Measurements from ENCODE around the gene ALPP.
"Not testable (repeated sequence)": the region's sequence is repeated elsewhere in the genome, so short reads cannot be mapped to it uniquely, and the experiment has no call there.

ALPP gene

DNA sequence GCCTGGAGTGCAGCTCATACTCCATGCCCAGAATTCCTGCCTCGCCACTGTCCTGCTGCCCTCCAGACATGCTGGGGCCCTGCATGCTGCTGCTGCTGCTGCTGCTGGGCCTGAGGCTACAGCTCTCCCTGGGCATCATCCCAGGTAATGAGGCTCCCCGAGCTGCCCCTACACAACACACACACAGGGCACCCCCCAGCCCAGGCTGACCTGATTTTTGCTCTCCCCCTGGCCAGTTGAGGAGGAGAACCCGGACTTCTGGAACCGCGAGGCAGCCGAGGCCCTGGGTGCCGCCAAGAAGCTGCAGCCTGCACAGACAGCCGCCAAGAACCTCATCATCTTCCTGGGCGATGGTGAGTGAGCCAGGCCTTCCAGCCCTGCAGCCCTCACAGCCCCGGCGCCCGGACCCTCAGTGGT, at the start of gene ALPP:
TSS of gene ALPP (plus strand) at position 17 of the 417 bp plus-strand sequence. CDS start at position 69, 52 bp downstream.
- DNase-seq: not testable (repeated sequence)

DNA sequence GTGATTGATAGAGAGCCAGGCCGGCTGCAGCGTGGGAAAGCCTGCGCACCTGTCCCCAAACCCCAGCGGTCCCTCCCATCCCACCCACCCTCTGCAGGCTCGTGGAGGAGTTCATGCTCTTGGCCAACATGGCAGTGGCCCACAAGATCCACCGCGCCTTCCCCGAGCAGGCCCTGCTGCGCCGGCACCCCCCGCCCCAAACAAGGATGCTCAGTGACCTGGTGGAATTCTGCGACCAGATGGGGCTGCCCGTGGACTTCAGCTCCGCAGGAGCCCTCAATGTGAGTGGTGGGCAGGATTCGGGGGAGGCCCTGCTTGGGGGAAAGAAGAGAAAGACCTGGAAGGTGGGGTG, 48.9 kb upstream of the ALPP start:
- DNase-seq: no peak

DNA sequence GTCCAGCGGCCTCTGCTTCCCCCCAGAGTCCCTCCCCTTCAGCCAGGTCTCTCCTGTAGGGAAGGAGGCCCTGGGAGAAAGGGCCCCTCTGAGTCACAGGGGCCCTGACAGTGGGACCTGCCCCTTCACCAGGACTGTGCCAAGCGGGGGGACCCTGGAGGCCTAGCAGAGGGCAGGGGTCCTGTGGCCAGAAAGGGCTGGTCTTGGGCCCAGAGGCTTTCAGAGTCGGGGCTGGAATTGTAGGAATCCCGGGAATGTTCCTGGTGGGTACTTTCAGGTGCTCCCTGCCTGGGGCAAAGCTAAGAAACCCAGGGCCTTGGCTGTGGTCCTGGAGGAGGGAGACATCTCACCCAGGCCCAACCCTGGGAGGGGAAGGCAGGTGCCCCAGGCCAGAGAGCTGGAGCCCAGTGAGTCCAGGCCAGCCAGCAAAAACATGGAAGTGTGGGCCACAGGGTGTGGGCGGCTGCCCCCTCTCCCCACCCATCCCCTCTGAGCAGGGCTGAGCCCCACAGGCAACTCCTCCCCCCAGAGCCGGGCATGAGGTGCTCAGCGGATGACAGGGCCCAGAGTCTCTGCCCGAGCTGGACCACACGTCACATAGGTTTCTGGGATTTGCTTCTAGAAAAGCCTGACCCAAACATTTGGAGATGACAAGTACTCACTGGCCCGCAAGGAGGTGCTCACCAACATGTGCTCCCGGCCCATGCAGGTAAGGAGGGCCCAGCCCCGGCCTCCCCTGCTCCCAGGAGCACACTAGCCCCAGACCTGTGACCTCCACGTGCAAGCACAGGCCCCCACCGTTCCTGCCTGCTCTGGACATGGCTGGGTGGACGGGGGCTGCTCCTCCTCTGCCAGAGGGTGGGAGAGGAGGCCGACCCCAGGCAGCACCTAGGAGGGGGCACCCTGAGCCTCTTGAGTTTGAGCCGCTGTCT, 48.2 kb upstream of the ALPP start:
- no peak for DNase-seq

DNA sequence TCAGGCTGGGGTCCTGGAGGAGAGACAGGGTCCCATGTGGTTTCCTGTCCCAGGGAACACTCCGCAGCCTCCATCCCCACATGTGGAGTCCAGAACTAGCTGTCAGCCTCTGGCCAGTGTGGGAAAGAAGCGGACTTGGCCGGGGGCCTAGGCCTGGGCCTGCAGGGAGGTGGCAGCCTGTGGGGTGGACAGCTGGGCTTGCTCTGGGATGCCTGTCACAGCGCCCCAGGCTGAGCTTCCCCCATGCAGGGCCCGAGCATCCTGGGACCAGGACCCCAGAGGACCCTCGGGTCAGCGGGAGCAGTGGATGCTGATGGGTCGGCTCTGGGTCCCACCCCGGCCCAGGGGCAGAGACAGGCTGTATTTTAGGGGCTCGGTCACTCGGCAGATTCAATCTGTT, 47.5 kb upstream of the ALPP start:
- DNase-seq: not testable (repeated sequence)

DNA sequence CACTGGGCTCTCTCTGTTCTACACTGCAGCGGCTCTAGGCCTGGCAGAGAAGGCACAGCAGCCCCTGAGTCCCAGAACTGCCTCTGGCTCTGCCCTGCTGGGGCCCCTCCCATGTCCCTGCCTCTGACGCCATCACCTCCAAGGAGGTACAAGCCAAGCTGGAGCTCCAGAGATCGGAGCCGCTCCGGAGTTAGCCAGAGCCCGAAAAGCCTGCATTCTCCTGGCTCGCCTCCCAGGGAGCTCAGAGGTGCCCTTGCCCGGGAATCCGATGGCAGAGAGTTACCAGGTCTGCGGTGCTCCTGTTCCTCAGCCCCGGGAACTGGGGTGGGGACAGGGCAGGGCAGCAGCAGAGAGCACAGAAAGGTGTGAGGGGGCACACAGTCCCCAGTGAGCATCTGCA, 46.9 kb upstream of the ALPP start:
- not testable (repeated sequence) for DNase-seq

DNA sequence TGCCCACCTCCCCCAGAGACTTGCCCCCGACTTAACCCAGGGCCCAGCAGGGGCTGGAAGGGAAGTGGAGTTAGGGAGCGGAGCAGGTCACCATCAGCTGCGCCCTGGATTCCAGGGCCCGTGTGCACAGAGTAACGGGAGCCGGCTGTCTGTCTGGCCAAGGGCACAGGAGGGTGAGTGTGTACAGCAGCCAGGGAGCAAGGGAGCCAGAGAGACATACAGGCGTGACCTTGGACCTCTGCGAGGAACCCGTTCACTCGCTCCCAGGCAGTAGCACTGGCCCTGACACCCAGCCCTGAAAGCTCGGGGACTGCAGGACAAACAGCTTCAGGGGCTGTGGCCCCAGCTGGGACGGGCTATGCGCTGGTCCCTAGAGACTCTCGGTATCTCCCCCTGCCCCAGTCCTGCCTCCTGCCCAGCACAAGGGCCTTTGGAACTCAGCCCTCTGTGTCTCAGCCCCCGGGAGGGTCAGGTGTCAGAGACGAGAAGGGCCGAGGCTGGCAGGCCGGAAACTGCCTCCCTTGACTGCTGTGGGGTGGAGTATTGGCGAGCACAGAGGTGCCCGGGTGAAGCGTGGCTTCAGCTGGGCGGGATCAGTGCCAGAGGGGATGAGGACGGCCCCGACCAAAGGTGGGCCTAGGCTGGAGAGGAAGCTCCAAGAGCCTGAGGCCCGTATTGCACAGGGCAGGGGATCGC, 46.2 kb upstream of the ALPP start:
- not testable (repeated sequence) for DNase-seq

DNA sequence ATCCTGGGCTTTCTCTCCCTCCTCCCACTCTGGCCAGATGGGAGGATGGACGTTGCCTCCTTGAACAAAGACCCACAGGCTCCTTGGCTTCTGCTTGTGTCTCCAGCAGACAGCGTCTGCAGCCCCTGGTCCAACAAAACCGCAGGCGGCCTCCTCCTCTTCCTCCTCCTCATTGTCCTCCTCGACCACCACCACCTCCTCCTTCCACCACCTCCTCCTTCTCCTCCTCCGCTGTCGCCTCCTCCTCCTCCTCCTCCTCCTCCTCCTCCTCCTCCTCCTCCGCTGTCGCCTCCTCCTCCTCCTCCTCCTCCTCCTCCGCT, 45.7 kb upstream of the ALPP start:
- no peak for DNase-seq

DNA sequence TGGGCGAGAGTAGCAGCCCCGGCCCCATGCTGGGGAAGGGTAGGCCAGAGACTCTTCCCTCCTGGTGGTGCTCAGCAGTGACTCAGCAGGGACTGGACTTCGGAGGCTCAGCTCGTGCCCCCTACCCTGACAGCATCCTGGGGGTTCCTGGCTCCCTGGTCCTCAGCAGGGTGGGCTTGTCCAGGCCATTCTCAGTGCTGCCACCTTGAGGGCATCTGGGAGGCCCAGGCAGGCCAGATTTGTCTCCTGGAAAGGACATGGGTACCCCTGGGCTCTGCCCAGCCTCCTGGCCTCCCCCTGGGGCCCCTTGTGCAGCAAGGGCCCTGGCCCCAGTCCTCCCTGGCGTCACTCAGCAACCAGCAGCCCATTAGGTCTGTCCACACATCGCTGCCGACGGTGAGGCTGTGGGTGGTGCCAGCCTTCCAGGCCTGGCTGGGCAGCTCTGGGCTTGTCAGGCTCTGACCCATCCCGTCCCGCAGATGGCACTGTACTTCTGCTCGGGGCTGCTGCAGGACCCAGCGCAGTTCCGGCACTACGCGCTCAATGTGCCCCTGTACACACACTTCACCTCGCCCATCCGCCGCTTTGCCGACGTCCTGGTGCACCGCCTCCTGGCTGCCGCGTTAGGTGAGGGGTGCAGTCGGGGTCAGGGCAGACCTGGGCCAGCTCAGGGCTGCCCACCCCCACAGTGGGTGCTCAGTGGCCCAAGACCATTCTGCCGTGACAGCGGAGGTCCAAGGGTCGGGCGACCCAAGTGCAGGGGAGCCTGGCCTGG, 45.0 kb upstream of the ALPP start:
- no peak for DNase-seq

DNA sequence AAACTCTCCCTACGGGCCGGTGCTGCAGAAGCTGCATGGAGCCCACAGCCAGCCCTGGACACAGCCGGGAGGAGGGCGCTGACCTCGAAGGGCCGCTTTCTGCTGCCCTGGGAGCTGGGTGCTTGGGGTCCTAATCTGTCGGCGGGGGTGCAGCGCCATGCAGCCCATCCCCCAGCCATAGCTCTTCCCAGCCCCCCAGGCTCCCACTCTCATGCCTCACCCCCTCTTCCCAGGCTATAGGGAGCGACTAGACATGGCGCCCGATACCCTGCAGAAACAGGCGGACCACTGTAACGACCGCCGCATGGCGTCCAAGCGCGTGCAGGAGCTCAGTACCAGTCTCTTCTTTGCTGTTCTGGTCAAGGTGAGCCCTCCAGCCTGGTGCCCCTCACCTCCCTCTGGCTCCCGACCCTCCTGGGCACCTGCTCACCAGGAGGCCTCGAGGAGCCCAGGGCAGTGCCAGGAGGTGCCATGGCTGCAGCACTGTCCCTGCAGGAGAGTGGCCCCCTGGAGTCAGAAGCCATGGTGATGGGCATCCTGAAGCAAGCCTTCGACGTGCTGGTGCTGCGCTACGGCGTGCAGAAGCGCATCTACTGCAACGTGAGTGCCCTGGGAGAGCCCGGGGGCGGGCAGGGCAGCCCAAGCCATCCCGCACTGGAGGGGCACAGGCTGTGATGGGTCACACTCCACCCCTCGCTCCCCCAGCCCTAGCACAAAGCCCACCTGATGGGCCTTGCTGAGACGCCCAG, 44.2 kb upstream of the ALPP start:
- not testable (repeated sequence) for DNase-seq

DNA sequence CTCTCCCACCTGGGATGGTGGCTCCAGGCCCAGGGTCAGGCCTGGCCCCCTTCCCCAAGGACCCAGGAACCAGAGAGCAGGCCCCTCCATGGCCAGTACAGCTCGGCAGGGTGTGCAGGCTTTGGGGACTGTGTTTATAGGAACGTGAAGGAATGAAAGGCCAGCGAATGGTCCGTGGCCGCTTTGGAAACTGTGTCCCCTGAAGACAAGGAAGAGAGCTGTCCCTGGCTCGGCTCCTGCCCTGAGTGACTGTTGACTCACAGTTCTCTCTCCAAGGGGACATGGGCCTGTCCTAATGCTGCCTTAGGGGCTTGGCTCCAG, 43.7 kb upstream of the ALPP start:
- not testable (repeated sequence) for DNase-seq

DNA sequence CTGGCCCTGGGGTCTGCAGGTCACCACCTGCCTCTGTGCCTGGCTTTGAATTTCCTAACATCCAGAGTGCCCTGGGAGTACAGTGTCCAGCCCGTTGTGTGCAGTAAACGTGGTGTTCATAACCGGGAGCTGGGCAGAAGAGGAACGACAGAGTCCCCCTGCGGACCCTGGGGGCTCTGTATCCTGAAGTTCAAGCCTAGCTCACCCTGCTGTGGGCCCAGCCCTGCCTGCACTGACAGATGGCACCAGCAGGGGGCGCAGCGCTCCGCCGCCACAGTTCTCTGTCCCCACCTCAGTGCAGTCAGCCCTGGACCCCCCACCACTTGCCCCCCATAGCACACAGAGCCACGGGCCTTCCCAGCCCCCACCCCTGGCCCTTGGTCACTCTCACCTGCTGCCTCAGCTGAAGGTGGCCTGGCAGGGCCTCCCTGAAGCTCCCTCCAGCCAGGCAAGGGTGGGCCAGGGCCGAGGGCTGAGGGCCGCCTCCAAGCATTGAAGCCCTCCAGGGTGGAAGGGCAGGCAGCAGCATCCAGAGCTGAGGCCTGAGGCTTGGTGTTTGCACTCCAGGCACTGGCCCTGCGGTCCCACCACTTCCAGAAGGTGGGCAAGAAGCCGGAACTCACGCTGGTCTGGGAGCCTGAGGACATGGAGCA, 43.2 kb upstream of the ALPP start:
- DNase-seq: not testable (repeated sequence)

DNA sequence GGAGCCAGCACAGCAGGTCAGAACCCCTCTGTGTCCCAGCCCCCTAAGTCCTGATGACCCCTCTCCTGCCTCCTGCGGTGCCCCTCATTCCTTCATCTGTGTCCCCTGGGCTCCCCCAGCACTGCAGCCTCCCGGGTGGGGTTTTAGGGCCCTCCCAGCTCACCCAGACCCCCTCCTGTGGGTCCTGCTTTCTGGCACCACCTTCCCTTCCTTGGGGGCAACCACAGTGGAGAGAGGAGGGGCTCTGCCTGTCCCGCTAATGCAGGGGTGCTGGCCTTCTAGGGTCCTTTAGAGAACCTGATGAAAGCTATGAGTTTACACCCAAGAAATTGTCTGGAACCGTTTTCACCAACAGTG, 42.7 kb upstream of the ALPP start:
- no peak for DNase-seq

DNA sequence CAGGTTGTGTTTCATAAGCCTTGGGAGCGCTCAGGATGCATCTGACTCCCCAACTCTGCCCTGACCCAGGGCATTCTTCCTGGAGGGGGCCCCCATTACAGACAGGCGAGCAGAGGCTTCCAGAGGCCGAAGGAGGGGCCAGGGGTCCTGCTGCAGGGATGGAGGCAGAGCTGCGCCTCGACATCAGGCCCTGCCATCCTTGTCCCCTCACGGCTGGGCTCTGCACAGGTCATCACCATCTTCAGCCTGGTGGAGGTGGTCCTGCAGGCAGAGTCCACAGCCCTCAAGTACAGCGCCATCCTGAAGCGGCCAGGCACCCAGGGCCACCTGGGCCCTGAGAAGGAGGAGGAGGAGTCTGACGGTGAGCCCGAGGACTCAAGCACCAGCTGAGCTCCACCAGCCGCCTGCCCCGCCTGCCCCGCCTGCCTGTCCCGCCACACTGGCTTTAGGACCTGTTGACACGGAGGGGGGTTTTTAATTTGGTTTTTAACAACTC, 42.3 kb upstream of the ALPP start:
- DNase-seq: no peak

DNA sequence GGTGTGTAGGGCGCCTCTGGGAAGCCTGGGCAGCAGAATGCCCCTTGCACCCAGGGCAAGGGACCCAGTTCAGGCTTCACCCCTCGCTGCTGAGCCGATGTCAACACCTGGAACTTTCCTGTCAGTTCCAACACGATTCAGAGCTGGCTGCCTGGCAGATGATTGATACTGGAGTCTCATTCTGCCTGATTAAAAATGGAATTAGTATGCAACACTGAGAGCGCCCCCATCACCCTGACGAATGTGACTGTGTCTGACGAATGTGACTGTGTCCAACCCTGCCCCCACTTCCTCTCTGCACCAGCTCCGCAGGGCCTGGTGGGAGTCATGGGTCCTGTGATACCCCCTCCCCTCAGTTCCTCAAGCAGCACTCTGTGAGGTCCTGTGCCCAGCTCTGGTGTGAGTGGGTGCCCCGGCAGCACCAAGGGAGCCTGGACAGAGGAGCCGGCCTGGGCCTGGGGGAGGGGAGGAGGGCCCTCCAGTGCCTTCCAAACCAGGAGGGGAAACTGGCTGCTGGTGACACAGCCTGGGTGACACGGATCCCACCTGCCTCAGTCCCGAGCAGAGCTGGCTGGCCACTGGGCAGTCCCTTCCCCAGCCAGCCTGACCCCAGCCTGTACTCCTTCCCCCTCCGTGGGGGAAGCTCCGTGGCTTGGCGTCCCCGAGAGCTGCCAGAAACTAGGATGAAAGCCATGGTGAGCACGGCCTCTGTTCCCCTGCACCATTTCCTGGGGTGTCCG, 41.4 kb upstream of the ALPP start:
- DNase-seq: no peak

DNA sequence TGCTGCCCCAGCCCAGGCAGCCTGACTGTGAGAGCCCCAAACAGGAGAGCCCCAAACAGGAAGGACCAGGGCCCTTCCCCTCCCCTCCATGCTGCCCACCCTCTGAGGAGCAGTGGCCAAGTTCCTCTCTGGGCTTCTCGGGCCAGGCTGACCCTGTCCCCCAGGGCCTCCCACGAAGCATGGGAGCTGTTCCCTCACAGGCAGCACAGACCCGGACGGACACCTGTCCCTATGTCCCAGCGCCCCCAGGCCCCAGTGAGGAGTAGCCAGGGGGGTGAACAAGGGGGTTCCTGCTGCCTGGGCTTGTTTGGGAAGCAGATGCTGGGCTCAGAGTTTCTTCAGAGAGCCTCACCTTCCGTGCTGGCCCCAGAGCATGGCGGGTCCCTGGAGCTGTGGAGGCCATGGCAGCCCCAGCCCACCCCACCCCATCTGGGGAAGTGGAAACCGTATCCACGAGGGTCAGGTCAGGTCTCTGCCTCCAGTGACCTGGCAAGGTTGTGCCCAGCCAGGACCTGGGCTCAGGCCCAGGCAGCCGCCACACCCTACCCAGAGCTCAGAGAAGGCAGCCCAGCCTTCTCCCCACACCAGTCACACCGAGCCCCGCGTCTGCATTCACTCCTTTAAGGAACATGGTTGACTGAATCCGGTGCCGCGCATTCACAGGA, 40.3 kb upstream of the ALPP start:
- DNase-seq: not testable (repeated sequence)

DNA sequence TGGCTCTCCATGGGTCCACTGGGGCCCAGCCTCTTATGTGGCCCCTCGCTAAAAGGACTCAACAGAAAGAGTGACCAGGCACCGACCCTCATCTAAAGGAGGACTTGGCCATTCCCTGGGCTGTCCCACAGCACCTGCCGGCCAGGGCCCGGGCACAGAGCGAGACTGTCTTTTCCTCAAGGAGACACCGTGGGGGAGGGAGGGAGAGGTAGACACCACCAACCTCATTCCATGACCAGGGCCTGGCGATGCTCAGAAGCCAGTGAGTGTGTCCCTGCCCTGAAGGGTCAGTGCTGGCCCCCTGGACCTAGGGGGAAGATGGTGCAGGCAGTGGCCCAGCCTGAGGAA, 39.8 kb upstream of the ALPP start:
- no peak for DNase-seq

DNA sequence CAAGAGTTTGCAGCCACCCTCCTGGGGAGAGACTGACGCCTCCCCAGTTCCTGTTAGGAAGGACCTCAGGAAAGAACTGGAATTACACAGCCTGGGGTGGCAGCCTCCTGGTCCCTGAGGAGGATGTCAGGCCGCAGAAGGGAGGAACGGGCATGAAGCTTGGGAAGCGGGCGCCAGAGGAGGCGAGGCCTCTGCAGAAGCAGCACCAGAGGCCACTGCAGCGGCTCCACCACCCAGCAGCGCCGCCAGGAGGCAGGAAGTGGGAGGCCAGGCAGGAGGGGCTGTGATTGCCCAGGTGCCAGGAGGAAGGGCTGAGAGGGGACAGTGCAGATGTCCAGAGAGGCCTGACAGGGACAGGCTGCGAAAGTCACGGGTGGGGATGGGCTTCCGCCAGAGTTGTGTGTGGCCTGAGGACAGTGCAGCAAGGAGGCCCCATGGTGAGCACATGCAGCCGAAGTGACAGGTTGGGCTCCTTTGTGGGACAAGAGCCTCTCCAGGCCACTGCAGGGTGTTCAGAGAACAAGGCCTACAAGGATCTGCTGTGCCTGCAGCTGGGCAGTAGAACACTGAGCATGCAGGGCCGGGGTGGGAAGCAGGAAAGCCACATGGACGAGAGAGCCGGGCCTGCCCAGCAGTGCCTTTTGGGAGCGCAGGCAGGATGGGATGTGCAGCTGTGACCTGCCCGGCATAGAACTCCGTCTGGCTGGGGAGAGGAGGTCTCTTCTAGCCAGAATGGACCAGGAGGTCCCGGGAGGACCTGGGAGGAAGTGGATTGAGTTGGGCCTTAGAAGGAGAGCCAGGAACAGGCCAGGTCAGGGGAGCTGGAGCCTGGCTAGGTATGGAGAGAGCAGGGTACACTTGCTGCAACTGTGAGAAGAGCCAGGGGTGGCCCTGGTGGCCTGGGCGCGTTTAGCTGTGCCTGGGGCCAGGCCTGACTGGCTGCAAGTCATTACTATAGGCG, 39.1 kb upstream of the ALPP start:
- DNase-seq: no peak

DNA sequence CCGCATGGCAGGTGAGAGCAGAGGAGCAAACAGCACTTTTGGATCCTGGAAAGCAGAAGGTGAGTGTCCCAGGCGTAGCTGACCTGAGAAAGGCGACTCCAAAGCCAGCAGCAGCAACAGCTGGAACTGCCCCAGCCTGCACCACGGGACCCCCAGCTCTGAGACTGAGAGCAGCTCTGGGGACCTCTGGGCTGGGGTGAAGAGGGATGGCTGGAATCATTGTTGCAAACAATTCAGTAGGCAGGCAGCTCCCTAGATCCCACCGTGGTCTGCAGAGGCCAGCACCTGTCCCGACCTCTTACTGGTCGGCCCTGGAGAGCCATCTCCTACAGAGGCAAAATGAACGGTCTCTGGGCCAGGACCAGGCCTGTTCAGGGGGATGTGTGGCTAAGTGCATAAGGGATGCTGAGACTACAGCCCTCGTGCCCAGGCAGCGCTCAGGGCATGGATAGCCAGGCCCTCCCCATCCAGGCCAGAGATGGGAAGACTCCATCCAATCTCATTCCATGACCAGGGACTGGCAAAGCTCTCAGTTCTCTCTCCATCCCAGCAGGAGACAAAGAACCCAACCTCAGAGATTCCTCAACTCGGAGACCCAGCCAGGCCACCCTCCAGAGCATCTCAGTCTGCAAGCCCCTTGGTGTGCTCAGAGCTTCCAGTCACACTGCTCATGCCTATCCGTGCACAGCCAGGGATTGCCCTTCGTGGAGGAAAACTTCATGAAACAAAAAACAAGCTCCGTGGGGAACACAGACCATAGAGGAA, 38.2 kb upstream of the ALPP start:
- DNase-seq: no peak
